Vagina (tissue), 2 donors: Measurements from ENCODE around the gene TATDN2. TPM values are rescaled to one million over a fixed set of nuclear protein-coding genes. Genes with fewer than 3 reads are reported as not detected.

Source experiments
- DNase-seq, 2 donors: peaks; one replicate each; pipeline ENCODE4 v3.0.0-alpha.2; 2017; ENCODE audit errors: extremely low spot score in 2 of 2
- H3K27ac ChIP-seq: fragments of 200-600 bp; sonication (generic); one replicate; pipeline ENCODE4 v1.5.1; 2019
- H3K27me3 ChIP-seq: fragments of 200-600 bp; sonication (generic); one replicate; pipeline ENCODE4 v1.5.1; 2019
- H3K36me3 ChIP-seq, 2 donors: fragments of 200-600 bp; sonication (generic); one replicate each; pipeline ENCODE4 v1.5.1; 2017 to 2019
- H3K4me1 ChIP-seq: fragments of 200-600 bp; sonication (generic); one replicate; pipeline ENCODE4 v1.5.1; 2019
- H3K4me3 ChIP-seq, 2 donors: fragments of 200-600 bp; sonication (generic); 1 replicate in 1 of 2; 2 replicates in 1 of 2; pipeline ENCODE4 v1.5.1; 2016 to 2019
- H3K9me3 ChIP-seq: fragments of 200-600 bp; sonication (generic); one replicate; pipeline ENCODE4 v1.5.1; 2019
- POLR2A ChIP-seq, 2 donors: fragments of 450-650 bp; IDR thresholded peaks; one replicate each; pipeline ENCODE4 v1.6.1; 2017; ENCODE audit warnings: antibody characterized with exemption in 2 of 2, mild to moderate bottlenecking in 2 of 2, moderate library complexity in 2 of 2
- POLR2AphosphoS5 ChIP-seq, 2 donors: sonication (generic); formaldehyde crosslinking; IDR thresholded peaks; one replicate each; pipeline ENCODE4 v1.9.0; 2017; ENCODE audit warnings: antibody characterized with exemption in 2 of 2, mild to moderate bottlenecking in 2 of 2, low read depth in 1 of 2; ENCODE audit not compliant: insufficient read depth in 1 of 2
- intact Hi-C: fragments of 100-400 bp; cut with DNase I; formaldehyde crosslinking; loops from one replicate; pipeline ENCODE4 v1.15.1; 2023
- total RNA-seq: library from RNA; depleted of rRNA; stranded (reverse); fragments of >200 nt; gene quantifications from one replicate; pipeline ENCODE4 v1.2.3, GENCODE V29; 2016
- TF ChIP-seq, protein P1 (sequence below), 3 experiments: fragments of 450-650 bp in 2 of 3; fragments of 200-600 bp in 1 of 3; sonication (generic) in 1 of 3; IDR thresholded peaks; one replicate each; pipeline ENCODE4 v1.5.1; 2017 to 2019; ENCODE audit warnings: antibody characterized with exemption in 3 of 3, mild to moderate bottlenecking in 2 of 3, moderate library complexity in 2 of 3

The TATDN2 gene
- total RNA-seq, 1 donor from 2014 or later: 34.4 TPM

DNA sequence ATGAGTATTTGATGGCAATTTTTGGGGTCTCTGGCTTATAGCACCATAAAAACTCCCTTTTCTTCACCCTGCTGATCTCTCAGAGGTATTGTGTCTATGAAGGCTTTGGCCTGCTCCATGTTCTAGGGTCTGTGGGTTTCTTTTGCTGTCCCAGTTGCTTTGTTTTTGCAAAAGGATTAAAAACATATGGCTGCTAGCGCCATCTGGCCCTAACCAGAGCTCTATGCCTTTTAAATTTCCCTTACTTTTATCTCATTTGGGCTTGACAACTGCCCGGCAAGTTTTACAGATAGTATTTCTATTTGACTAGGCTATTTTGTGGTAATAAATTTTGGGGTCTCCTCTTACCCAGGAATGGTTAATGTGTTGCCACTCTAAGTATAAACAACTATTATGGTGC lies 50.9 kb downstream of the TATDN2 start:
- no peak for DNase-seq
- intact Hi-C loops: no loop called here
- H3K27me3 ChIP-seq: no peaks in the 10 kb centered on the region
- no peak overlapping the region for H3K27ac ChIP-seq
- peaks cover 0 to 54% of the 10 kb centered on the region in 2 donors for H3K36me3 ChIP-seq
- no peaks in the 10 kb centered on the region for H3K9me3 ChIP-seq
- no peak for TF ChIP-seq POLR2AphosphoS5 (IDR thresholded peaks at IDR 0.05; ENCODE audit: insufficient read depth in 1 of 2, low read depth in 1 of 2)
- TF ChIP-seq, protein P1, sequence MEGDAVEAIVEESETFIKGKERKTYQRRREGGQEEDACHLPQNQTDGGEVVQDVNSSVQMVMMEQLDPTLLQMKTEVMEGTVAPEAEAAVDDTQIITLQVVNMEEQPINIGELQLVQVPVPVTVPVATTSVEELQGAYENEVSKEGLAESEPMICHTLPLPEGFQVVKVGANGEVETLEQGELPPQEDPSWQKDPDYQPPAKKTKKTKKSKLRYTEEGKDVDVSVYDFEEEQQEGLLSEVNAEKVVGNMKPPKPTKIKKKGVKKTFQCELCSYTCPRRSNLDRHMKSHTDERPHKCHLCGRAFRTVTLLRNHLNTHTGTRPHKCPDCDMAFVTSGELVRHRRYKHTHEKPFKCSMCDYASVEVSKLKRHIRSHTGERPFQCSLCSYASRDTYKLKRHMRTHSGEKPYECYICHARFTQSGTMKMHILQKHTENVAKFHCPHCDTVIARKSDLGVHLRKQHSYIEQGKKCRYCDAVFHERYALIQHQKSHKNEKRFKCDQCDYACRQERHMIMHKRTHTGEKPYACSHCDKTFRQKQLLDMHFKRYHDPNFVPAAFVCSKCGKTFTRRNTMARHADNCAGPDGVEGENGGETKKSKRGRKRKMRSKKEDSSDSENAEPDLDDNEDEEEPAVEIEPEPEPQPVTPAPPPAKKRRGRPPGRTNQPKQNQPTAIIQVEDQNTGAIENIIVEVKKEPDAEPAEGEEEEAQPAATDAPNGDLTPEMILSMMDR (IDR thresholded peaks at IDR 0.05): no peak
- TF ChIP-seq POLR2A (IDR thresholded peaks at IDR 0.05): no peak
- H3K4me3 ChIP-seq: no peak overlapping the region
- H3K4me1 ChIP-seq: no peaks in the 10 kb centered on the region

DNA sequence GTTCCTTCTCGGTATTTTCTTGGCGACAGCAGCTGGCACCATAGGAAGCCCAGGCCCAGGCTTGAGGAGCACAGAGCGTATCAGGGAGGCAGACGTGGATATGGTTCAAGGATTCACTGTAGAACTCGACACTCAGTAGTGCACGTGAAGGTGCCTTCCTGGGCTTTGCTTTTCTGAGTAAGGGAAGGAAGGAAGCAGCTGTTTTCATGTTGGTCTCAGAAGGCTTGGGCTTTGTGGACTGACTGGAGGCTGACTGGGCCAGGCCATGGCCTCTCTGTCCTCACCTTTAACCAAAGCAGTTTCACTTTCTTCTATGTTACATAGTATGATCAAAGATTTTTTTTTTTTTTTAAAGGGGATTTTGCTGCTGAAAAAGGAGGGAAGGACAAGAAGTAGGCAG lies 51.4 kb downstream of the TATDN2 start:
- H3K4me1 ChIP-seq: no peaks in the 10 kb centered on the region
- no peaks in the 10 kb centered on the region for H3K27me3 ChIP-seq
- DNase-seq: no peak
- H3K36me3 ChIP-seq: peaks cover 0 to 59% of the 10 kb centered on the region in 2 donors
- no peak overlapping the region for H3K27ac ChIP-seq
- no peak overlapping the region for H3K4me3 ChIP-seq
- intact Hi-C loops: no loop called here
- H3K9me3 ChIP-seq: no peaks in the 10 kb centered on the region
- TF ChIP-seq POLR2A (IDR thresholded peaks at IDR 0.05) (no peak), POLR2AphosphoS5 (IDR thresholded peaks at IDR 0.05; ENCODE audit: insufficient read depth in 1 of 2, low read depth in 1 of 2) (no peak)
- TF ChIP-seq, protein P1 (IDR thresholded peaks at IDR 0.05): no peak

DNA sequence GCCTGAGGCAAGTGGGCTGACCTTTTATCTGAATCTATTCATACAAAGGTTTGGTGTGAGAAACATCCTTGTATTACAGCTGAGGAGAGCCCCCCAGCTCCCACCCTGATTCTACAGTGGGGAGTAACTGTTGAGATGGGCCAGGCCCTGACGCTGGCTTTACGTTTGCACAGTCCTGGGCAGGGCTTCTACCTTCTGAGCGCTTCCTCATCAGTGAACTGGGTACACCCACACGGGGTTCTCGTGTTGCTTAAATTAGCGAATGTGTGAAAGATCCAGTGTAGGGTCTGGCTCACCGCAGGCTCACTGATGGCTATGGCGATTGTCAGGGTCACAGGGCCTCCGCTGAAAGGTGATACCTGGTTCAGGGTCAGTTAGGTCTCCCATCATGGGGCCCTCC lies 51.8 kb downstream of the TATDN2 start:
- Histone ChIP-seq H3K27me3 (no peaks in the 10 kb centered on the region), H3K36me3 (peaks cover 0 to 63% of the 10 kb centered on the region in 2 donors), H3K27ac (no peak overlapping the region), H3K4me3 (no peak overlapping the region), H3K4me1 (no peaks in the 10 kb centered on the region), H3K9me3 (no peaks in the 10 kb centered on the region)
- DNase-seq: no peak
- intact Hi-C loops: no loop called here
- TF ChIP-seq POLR2AphosphoS5 (IDR thresholded peaks at IDR 0.05; ENCODE audit: insufficient read depth in 1 of 2, low read depth in 1 of 2) (no peak), POLR2A (IDR thresholded peaks at IDR 0.05) (no peak)
- TF ChIP-seq, protein P1 (IDR thresholded peaks at IDR 0.05): no peak

DNA sequence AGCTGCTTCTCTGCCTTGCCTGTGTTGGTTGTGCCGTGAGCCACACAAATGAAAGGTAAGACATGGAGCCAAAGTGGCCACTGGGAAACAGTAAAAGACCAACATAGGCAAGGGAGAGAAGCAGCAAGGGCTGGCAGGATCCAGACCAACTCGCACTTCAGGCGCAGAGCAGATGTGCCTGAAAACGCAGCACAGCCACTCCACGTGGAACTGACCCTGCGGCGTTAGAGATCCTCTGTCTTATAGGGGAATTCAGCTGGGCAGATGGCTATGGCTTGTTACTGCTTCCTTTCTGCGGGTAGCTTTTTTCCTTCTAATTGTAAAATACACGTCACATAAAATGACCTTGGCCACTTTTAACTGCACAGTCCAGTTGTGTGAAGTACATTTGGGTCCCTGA lies 54.8 kb downstream of the TATDN2 start:
- Histone ChIP-seq H3K4me1 (no peaks in the 10 kb centered on the region), H3K36me3 (peaks cover 0 to 79% of the 10 kb centered on the region in 2 donors), H3K9me3 (no peaks in the 10 kb centered on the region), H3K27me3 (no peaks in the 10 kb centered on the region), H3K27ac (no peak overlapping the region), H3K4me3 (no peak overlapping the region)
- intact Hi-C loops: no loop called here
- TF ChIP-seq POLR2AphosphoS5 (IDR thresholded peaks at IDR 0.05; ENCODE audit: insufficient read depth in 1 of 2, low read depth in 1 of 2): no peak
- TF ChIP-seq, protein P1 (IDR thresholded peaks at IDR 0.05): no peak
- no peak for TF ChIP-seq POLR2A (IDR thresholded peaks at IDR 0.05)
- no peak for DNase-seq

DNA sequence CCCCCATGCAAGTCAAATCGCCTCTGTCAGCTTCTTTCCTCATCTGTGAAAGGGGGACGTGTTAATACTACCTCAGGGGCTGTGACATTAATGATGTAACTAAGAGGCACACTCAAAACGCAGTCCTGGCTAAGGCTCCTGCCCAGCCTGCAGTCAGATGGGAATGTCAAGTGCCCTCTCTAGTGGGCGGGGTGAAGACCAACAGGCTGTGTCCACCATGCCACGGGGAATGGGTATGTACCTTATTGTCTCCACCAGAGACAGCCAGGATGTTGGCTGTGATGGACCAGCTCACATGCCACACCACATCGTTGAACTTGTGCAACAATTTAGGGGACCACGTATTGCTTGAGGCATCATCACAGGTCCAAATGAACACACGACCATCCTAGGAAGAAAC lies 55.5 kb downstream of the TATDN2 start:
- no peak for TF ChIP-seq POLR2A (IDR thresholded peaks at IDR 0.05)
- TF ChIP-seq, protein P1 (IDR thresholded peaks at IDR 0.05): no peak
- no peak for TF ChIP-seq POLR2AphosphoS5 (IDR thresholded peaks at IDR 0.05; ENCODE audit: insufficient read depth in 1 of 2, low read depth in 1 of 2)
- intact Hi-C loops: no loop called here
- DNase-seq: no peak
- H3K27ac ChIP-seq: no peak overlapping the region
- H3K27me3 ChIP-seq: no peaks in the 10 kb centered on the region
- H3K4me3 ChIP-seq: no peak overlapping the region
- H3K36me3 ChIP-seq: peaks cover 0 to 82% of the 10 kb centered on the region in 2 donors
- H3K9me3 ChIP-seq: no peaks in the 10 kb centered on the region
- H3K4me1 ChIP-seq: no peaks in the 10 kb centered on the region
